ENCODE data around the gene CDK4.
"Not testable (repeated sequence)": the region's sequence is repeated elsewhere in the genome, so short reads cannot be mapped to it uniquely, and the experiment has no call there.

CDK4 gene

DNA sequence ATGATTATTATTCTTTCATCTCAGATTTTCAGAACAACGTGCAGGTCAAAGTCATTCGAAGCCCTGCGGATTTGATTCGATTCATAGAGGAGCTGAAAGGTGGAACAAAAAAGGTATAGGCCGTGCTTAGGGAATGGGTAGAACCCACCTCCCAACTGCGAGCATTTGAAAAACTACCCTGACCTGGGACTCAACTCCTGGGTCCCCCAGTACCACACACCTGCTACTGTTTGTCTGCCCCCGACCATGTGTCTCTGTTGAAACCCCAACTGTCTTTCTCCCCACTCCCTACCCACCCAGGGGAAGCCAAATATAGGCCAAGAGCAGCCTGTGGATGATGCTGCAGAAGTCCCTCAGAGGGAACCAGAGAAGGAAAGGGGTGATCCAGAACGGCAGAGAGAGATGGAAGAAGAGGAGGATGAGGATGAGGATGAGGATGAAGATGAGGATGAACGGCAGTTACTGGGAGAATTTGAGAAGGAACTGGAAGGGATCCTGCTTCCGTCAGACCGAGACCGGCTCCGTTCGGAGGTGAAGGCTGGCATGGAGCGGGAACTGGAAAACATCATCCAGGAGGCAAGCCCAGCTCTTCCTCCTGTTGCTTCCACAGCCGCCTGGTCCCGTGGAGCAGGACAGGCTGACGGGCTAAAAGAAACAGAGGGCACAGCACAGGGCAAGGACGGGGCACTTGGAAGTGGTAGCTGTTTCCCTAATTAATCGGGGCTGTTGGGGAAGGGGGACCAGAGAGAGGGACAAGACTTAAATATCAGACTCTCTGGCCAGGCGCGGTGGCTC lies 34.1 kb downstream of the CDK4 start:
- TF ChIP-seq, protein P1, sequence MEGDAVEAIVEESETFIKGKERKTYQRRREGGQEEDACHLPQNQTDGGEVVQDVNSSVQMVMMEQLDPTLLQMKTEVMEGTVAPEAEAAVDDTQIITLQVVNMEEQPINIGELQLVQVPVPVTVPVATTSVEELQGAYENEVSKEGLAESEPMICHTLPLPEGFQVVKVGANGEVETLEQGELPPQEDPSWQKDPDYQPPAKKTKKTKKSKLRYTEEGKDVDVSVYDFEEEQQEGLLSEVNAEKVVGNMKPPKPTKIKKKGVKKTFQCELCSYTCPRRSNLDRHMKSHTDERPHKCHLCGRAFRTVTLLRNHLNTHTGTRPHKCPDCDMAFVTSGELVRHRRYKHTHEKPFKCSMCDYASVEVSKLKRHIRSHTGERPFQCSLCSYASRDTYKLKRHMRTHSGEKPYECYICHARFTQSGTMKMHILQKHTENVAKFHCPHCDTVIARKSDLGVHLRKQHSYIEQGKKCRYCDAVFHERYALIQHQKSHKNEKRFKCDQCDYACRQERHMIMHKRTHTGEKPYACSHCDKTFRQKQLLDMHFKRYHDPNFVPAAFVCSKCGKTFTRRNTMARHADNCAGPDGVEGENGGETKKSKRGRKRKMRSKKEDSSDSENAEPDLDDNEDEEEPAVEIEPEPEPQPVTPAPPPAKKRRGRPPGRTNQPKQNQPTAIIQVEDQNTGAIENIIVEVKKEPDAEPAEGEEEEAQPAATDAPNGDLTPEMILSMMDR (conservative IDR thresholded peaks at IDR 0.05; ENCODE audit: low read depth, low read length), result no peak
- DNase-seq (ENCODE audit: low read depth), result no peak
- no peak overlapping the region for H3K4me3 ChIP-seq (ENCODE audit: low read length)

DNA sequence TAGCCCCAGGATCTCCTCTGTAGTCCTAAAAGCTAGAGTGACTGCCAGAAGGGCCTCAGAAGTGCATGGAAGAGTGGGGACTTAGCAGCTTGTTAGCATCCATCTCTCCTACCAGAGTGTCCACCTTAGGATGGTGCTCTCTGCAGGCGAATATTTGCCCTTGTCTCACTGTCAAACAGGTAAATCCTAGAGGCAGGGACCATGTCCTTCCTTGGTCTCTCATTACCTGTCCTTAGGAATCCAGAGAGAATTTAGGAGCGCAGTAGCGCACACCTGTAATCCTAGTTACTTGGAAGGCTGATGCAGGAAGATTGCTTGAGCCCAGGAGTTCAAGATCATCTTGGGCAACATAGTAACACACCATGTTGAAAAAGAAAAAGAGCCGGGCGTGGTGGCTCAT lies 35.0 kb downstream of the CDK4 start:
- no peak overlapping the region for H3K4me3 ChIP-seq (ENCODE audit: low read length)
- DNase-seq (ENCODE audit: low read depth), result no peak
- TF ChIP-seq, protein P1 (conservative IDR thresholded peaks at IDR 0.05; ENCODE audit: low read depth, low read length), result no peak

DNA sequence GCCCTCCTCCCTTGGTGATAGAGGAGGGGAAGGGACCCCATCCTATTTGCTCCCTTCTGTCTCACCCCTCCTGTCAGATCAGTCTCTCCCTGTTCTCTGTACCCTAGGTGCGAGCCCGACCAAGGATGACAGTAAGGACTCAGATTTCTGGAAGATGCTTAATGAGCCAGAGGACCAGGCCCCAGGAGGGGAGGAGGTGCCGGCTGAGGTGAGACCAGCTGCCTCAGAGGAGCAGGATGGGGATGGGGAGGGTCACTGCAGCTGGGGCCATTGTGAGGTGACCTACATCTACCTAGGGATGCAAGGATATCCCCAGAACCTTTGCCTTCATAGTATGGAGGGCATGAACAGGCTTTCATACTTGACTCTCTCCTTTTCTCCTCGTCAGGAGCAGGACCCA lies 35.8 kb downstream of the CDK4 start:
- no peak for DNase-seq (ENCODE audit: low read depth)
- TF ChIP-seq, protein P1 (conservative IDR thresholded peaks at IDR 0.05; ENCODE audit: low read depth, low read length), result no peak
- H3K4me3 ChIP-seq (ENCODE audit: low read length), result no peak overlapping the region

DNA sequence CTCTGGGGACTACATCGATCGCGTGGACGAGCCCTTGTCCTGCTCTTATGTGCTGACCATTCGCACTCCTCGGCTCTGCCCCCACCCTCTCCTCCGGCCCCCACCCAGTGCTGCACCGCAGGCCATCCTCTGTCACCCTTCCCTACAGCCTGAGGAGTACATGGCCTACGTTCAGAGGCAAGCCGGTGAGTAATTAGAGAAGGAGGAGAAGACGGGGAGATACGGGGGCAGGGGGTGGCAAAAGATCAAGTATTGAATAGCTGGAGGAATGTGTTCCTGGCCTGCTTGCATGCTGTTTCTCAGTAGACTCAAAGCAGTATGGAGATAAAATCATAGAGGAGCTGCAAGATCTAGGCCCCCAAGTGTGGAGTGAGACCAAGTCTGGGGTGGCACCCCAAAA lies 36.3 kb downstream of the CDK4 start:
- H3K4me3 ChIP-seq (ENCODE audit: low read length), result no peak overlapping the region
- TF ChIP-seq, protein P1 (conservative IDR thresholded peaks at IDR 0.05; ENCODE audit: low read depth, low read length), result no peak
- DNase-seq (ENCODE audit: low read depth), result no peak

DNA sequence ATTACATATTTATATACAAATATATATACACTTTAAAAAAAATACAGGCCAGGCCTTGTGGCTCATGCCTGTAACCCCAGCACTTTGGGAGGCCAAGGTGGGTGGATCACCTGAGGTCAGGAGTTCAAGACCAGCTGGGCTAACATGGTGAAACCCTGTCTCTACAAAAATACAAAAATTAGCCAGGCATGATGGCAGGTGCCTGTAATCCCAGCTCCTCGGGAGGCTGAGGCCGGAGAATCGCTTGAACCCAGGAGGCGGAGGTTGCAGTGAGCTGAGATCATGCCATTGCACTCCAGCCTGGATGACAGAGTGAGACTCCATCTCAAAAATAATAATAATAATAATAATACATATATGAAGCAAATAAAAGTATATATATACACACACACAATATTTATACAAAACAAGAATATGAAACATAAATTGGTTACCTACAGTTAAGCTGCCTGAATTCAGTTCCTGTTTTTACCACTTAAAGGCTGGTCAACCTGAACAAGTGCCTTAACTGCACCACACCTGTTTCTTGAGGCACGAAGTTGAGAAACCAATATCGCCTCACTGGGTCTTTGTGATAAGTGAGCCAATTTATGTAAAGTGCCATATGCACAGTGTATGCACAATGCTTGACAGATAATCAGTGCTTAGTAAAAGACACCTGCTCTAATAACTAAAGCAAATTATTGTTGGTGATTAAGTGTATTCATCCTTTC lies 36.9 kb downstream of the CDK4 start:
- not testable (repeated sequence) for DNase-seq (ENCODE audit: low read depth); H3K4me3 ChIP-seq (ENCODE audit: low read length)

DNA sequence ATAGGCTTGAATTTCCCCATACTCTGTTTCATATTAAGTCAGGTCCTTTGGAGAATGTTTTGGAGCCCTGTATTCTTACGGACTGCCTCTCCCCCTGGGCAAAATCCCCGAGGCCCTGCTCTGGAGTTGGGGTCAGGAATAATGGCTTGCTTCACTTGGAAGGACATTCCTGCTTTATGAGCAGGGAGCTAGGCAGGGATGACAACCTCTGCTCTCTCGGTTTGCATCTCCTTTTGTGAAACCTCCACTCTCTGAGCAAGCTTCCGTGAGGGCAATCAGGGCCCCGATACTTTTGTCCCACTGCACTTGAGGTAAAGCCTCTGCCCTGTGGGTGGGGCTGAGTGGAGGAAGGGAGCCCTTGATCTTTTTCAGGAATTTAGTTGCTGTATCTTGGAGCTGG lies 38.9 kb downstream of the CDK4 start:
- TF ChIP-seq, protein P1 (conservative IDR thresholded peaks at IDR 0.05; ENCODE audit: low read depth, low read length), result no peak
- no peak overlapping the region for H3K4me3 ChIP-seq (ENCODE audit: low read length)
- no peak for DNase-seq (ENCODE audit: low read depth)

DNA sequence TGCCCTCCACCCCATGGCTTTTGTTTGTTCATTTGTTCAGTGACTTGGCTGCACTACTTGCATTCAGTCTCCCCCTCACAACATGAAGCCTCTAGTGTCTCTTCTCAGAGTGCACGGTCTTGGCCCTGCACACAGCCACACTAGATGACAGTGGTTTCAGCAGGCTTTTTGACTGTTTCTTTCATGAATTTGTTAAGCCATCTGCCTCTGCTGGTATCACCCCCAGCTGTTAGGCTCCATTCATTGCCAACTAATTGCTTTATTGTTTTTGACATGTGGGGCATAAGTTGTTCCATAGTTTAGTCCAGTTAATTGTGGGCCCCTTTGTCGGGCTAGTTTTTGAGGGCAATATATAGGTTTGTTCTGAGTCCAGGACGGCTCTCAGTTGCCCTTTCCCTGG lies 39.4 kb downstream of the CDK4 start:
- TF ChIP-seq, protein P1 (conservative IDR thresholded peaks at IDR 0.05; ENCODE audit: low read depth, low read length), result no peak
- no peak overlapping the region for H3K4me3 ChIP-seq (ENCODE audit: low read length)
- DNase-seq (ENCODE audit: low read depth), result no peak

Measured in retinal pigment epithelial cell (primary cell).